Ectodermal cell (in vitro differentiated cells): Measurements from ENCODE around the gene MCM6.

Experiments used
- H3K27ac ChIP-seq: 2 replicates; pipeline ENCODE4 v1.7.0; 2013; ENCODE audit warnings: mild to moderate bottlenecking, low read depth, low read length; ENCODE audit not compliant: insufficient read depth, poor library complexity, severe bottlenecking
- H3K27me3 ChIP-seq: 2 replicates; pipeline ENCODE4 v1.7.0; 2013; ENCODE audit warnings: mild to moderate bottlenecking, low read length; ENCODE audit not compliant: insufficient read depth, control insufficient read depth, poor library complexity, severe bottlenecking
- H3K36me3 ChIP-seq: one replicate; pipeline ENCODE4 v1.7.0; 2013; ENCODE audit warnings: low read length; ENCODE audit not compliant: control insufficient read depth, insufficient read depth
- H3K4me1 ChIP-seq: one replicate; pipeline ENCODE4 v1.7.0; 2013; ENCODE audit warnings: low read length; ENCODE audit not compliant: control insufficient read depth, insufficient read depth
- H3K4me3 ChIP-seq: 2 replicates; pipeline ENCODE4 v1.7.0; 2013; ENCODE audit warnings: low read depth, low read length, control low read depth; ENCODE audit not compliant: insufficient read depth
- H3K9me3 ChIP-seq: 2 replicates; pipeline ENCODE4 v1.7.0; 2013; ENCODE audit warnings: mild to moderate bottlenecking, low read length, moderate library complexity; ENCODE audit not compliant: control insufficient read depth
- WGBS, 2 experiments: methylation state at CpG; one replicate each; pipeline ENCODE4 v1.1.7; 2013; ENCODE audit warnings: missing lambda C conversion rate in 2 of 2; 5-methylcytosine and 5-hydroxymethylcytosine counted together

MCM6 gene

GRCh38 chr2:135792401-135793150 is 83.7 kb downstream of the MCM6 start:
- H3K9me3 ChIP-seq: no peaks in the 10 kb centered on the region

DNA sequence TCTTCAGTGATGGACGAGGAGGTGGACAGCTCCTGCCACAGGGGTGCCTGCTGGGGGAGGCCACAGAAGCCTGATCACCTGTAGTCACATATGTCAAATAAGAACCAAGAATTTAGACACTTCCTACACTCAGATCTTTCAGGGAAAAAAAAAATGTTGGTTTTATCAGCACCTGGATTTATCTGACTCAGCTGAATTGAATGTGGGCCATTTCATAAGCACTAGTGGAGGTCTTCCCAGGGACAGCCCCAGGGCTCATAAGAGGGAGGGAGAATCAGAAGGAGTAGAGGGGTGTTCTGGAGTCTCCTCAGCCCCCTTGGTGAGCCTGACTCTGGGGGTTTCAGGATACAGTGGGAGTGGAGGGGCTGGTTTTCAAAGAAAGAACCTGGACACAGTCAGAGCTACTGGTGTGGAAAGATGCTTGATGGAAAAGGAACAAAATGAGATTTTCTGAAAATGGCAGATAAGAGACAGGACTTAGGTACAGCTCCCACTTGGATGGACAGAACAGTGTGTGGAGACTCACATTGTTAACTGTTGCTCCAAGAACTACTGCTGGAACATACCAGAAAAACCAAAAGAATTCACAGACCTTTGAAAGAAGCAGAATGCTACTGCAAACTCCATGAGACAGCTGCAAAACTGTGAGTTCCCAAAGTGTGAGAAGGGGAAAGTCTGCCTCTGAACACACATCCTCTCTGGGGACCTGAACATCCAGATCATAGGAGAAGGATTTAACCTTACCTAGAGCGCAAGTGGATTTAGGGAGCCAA is 84.6 kb downstream of the MCM6 start:
- H3K9me3 ChIP-seq: no peaks in the 10 kb centered on the region
- WGBS, 2 experiments: 91 to 100% methylated on average over 2 of the region's 2 CpGs
- H3K27me3 ChIP-seq: no peaks in the 10 kb centered on the region
- H3K4me3 ChIP-seq: no peak overlapping the region
- no peaks in the 10 kb centered on the region for H3K36me3 ChIP-seq
- H3K27ac ChIP-seq: no peak overlapping the region
- H3K4me1 ChIP-seq: peaks cover 7% of the 10 kb centered on the region

More at GRCh38 chr2:135792401-135793150, 83.7 kb downstream of the MCM6 start:
- Histone ChIP-seq H3K36me3 (no peaks in the 10 kb centered on the region), H3K4me1 (peaks cover 7% of the 10 kb centered on the region), H3K27me3 (no peaks in the 10 kb centered on the region), H3K27ac (no peak overlapping the region), H3K4me3 (no peak overlapping the region)
- 77 to 80% methylated on average over 7 of the region's 7 CpGs for WGBS, 2 experiments

DNA sequence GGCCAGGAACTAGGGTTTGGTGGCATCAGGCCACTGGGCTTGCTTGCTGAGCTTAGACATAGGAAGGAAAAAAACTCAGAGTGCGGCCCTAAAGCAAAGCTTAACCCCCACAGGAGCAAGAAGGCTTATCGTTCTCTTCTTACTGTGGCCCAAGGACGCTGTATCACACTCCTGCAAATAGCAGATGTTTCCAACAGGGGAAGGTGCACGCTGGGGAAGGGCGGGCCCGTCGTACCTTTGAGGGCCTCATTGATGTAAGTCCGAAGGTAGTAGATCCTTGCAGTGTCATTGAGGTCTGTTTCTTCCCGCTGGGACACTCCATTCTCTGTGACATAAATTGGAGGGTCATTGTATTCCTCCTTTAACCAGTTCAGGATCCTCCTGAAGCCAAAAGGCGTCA is 85.8 kb downstream of the MCM6 start:
- H3K4me3 ChIP-seq: no peak overlapping the region
- H3K9me3 ChIP-seq: no peaks in the 10 kb centered on the region
- no peaks in the 10 kb centered on the region for H3K36me3 ChIP-seq
- 91 to 94% methylated on average over 10 of the region's 10 CpGs for WGBS, 2 experiments
- no peak overlapping the region for H3K27ac ChIP-seq
- no peaks in the 10 kb centered on the region for H3K27me3 ChIP-seq
- H3K4me1 ChIP-seq: peaks cover 7% of the 10 kb centered on the region
